ENCODE results near the gene TXNRD1.

The TXNRD1 gene

DNA sequence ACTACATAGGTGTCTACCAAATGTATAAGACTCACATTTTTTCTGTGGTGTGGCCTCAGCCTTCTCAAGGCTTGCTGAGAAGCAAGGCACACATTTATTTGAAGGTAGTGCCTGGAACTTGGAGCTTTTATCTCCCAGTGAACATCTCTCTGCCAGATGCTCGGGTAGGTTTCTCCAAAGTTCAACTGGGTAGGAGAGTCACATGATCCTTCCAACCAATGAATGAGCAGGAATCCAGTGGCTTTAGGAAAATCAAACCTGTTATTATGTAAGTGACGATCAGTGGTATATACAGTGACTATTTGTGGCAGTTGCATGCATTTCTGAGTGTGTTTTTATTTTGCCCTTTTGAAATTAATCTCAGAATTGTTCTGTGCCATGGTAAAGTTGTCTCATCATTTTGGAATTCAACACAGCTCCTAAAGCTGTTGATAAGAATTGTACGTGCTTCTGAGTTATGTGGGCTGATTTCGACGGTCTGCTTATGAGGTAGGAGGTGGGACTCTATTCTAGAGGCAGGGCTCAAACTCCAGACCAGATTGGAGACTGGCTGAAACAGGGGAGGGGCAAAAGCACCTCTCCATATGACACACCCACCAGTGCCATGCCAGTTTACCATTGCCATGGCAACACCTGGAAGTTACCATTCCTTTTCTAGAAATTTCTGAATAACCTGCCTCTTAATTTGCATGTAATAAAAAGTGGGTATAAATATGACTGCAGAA lies 145.6 kb downstream of the TXNRD1 start:
- H3K36me3 Mint-ChIP-seq = no peaks in the 10 kb centered on the region
- H3K4me3 Mint-ChIP-seq = no peak overlapping the region
- CTCF ChIA-PET = interaction anchor here (1.7 kb wide), 1 partner anchor 161 kb away, joined by 3 read pairs; no protein-coding TSS in a partner anchor
- peaks cover 3% of the 10 kb centered on the region for H3K4me1 Mint-ChIP-seq
- no peaks in the 10 kb centered on the region for H3K27me3 Mint-ChIP-seq
- no peak overlapping the region for H3K27ac Mint-ChIP-seq
- no peaks in the 10 kb centered on the region for H3K9me3 Mint-ChIP-seq
- DNase-seq = no peak

DNA sequence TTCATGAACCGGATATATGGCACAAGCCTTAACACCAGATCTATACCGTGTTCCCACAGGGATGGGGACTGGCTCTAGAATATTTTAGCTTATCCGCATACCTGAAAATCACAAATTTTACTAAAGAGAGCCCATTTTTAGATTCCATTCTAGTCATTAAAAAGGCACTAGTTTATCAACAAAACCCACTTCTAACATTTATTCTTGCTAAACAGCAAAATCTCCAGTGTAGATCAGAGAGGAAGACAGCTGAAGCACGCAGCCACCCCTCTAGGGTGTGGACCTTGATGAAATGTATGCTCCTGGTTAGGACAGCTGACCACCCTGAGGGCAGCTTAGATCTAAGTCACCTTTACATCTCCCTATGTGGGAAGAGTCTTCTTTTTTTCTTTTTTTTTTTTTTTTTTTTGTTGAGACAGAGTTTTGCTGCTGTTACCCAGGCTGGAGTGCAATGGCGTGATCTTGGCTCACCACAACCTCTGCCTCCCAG lies 150.4 kb downstream of the TXNRD1 start:
- Mint-ChIP-seq H3K4me3 (no peak overlapping the region), H3K27me3 (peaks cover 5% of the 10 kb centered on the region), H3K36me3 (no peaks in the 10 kb centered on the region), H3K9me3 (peaks cover 3% of the 10 kb centered on the region), H3K27ac (no peak overlapping the region), H3K4me1 (no peaks in the 10 kb centered on the region)
- DNase-seq = no peak
- CTCF ChIA-PET = no interaction called here

DNA sequence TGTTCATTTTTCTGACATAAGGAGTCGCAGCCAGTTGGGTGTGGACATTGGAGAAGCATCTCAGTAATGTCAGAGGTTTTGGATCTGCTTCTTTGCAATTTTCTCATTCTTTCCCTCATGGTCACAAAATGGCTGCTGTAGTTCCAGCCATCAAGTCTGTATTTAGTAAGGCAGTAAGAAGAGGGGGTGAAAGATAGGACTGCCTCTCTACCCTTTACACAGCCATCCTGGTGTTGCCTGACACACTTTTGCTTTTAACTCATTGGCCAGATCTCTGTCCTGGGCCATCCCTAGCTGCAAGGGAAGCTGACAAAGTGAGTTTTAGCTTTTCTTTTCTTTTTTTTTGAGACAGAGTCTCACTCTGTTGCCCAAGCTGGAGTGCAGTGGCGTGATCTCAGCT lies 154.1 kb downstream of the TXNRD1 start:
- no peak overlapping the region for H3K27ac Mint-ChIP-seq
- no peaks in the 10 kb centered on the region for H3K36me3 Mint-ChIP-seq
- H3K27me3 Mint-ChIP-seq = peaks cover 5% of the 10 kb centered on the region
- H3K4me3 Mint-ChIP-seq = no peak overlapping the region
- CTCF ChIA-PET = interaction anchor here (1.1 kb wide), 2 partner anchors 11 to 12 kb away, joined by 3 to 4 read pairs; no protein-coding TSS in a partner anchor
- H3K9me3 Mint-ChIP-seq = peaks cover 3% of the 10 kb centered on the region
- H3K4me1 Mint-ChIP-seq = peaks cover 12% of the 10 kb centered on the region
- DNase-seq = no peak

DNA sequence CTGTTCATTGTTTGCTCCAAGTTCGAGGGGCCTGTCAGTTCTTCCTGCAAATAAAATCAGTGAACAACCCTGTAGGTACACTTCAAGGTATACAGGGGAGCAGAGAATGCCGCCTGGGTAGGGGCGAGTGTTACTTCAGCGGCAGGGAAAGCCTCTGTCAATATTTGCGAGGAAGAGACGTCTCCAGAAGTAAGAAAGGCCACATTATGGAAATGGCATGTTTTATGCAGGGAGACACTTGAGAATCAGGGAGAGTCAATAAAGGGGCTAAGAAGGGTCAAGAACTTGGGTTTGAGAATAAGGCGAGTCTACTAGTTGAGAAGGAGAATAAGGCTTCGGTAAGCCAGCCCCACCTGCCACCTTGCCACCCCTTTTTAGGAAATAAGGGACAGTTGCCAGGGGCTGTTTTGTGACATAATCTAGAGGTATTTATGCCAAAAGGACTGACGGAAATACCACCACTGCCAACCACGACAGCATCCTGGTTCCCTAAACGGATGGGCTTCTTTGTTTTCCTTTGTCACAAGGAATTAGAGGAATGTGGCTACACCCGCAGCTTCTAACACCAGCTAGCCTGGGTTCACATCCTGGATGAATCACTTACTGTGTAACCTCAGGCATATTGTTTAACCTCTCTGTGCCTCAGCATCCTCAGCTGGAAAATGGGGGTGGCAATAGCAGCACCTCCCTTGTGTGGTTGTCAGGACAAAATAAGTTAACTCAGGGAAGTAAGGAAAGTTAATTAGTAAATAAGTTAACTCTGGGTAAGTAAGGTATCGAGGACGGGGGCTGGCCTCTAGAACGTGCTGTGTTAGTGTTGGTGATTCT lies 155.7 kb downstream of the TXNRD1 start:
- H3K4me3 Mint-ChIP-seq = no peak overlapping the region
- H3K9me3 Mint-ChIP-seq = peaks cover 3% of the 10 kb centered on the region
- H3K27ac Mint-ChIP-seq = no peak overlapping the region
- CTCF ChIA-PET = interaction anchor here (2.9 kb wide), 1 partner anchor 11 kb away, joined by 17 read pairs; no protein-coding TSS in a partner anchor
- DNase-seq = no peak
- peaks cover 5% of the 10 kb centered on the region for H3K27me3 Mint-ChIP-seq
- H3K4me1 Mint-ChIP-seq = peaks cover 12% of the 10 kb centered on the region
- H3K36me3 Mint-ChIP-seq = no peaks in the 10 kb centered on the region

DNA sequence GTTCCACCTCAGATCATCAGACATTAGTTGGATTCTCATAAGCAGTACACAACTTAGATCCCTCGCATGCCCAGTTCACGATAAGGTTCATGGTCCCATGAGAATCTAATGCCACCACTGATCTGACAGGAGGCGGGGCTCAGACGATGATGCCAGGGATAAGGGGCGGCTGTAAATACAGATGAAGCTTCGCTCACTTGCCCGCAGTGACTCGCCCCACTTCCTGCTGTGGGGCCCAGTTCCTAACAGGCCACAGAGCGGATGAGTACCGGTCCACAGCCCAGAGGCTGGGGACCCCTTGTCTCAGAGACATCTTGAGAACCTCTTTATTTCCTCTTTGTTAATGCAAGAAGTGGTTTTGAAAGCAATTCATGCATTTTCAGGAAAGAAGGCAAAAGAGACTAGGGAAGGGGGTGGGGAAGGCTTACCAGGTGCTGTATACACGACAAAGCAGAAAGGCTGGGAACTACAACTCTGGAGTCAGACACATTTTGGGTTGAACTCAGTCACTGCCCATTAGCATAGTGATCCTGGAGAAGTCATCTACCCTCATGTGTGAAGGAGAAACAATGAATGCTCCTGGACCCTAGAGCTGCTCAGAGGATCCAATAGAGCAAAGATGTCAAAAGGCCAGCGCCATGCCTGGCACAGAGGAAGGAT lies 156.6 kb downstream of the TXNRD1 start:
- CTCF ChIA-PET = interaction anchor here (2.9 kb wide), 1 partner anchor 10 kb away, joined by 17 read pairs; no protein-coding TSS in a partner anchor
- H3K4me3 Mint-ChIP-seq = no peak overlapping the region
- no peak overlapping the region for H3K27ac Mint-ChIP-seq

DNA sequence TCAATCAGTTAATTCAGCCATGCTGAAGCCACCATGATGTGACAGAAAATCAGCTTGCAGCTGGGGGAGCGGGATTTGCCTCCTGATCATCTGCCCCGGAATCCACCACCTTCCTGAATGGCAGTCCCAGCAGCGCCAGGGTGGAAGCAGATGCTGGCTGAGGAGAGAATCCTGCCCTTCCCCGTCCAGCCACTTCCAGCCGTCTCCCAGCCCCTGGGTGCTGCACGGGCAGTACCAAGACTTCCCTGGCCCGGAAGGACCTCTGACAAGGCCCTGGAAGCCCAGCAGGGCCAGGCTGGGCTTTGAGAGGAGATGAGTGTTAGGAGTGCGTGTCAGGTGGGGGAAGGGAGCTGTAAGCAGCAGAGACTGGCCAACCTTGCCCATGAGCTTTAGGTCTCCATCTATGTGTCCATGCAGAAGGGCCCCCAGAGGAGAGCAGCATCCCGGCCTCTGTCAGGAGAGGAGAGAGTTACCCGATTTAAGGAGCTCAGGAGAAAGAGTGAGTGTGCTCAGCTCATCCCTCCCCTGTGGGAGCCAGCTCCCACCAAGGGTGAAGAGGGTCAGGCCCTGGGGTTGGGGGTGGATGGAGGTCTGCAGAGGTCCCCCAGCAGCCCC lies 157.2 kb downstream of the TXNRD1 start:
- DNase-seq = no peak
- Mint-ChIP-seq H3K9me3 (peaks cover 3% of the 10 kb centered on the region), H3K27me3 (peaks cover 11% of the 10 kb centered on the region), H3K4me3 (no peak overlapping the region), H3K36me3 (no peaks in the 10 kb centered on the region), H3K4me1 (peaks cover 12% of the 10 kb centered on the region), H3K27ac (no peak overlapping the region)
- CTCF ChIA-PET = interaction anchor here (0.5 to 2.9 kb wide), 2 partner anchors 9 to 157 kb away, joined by 3 to 17 read pairs; partner anchors contain the start of gene TXNRD1

More for the DNA sequence above, 156.6 kb downstream of the TXNRD1 start:
- Mint-ChIP-seq H3K36me3 (no peaks in the 10 kb centered on the region), H3K9me3 (peaks cover 3% of the 10 kb centered on the region), H3K4me1 (peaks cover 12% of the 10 kb centered on the region), H3K27me3 (peaks cover 5% of the 10 kb centered on the region)
- peak; percentile 56 for DNase-seq

DNA sequence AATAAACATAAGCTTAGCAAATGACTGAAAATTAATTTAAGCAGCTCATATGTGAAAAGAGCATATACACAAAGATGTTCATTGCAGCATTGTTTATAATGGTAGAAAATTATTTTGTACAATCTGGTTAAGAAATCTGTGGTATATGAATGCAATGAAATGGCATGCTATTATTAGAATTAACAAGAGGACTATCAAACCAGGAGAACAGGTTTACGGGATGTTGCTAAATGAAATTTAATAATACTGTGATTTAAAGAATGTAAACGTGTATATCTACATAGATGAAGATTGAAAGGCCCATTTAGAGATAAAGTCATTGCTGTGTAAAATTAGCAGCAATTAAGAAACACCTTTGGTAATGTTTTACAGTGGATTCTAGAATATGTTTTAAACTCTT lies 158.5 kb downstream of the TXNRD1 start:
- Mint-ChIP-seq H3K27ac (no peak overlapping the region), H3K4me1 (peaks cover 12% of the 10 kb centered on the region), H3K27me3 (peaks cover 14% of the 10 kb centered on the region), H3K4me3 (no peak overlapping the region), H3K36me3 (no peaks in the 10 kb centered on the region), H3K9me3 (peaks cover 3% of the 10 kb centered on the region)
- CTCF ChIA-PET = interaction anchor here (1.6 to 2.9 kb wide), 2 partner anchors 8 to 16 kb away, joined by 5 to 17 read pairs; no protein-coding TSS in a partner anchor
- DNase-seq = no peak

DNA sequence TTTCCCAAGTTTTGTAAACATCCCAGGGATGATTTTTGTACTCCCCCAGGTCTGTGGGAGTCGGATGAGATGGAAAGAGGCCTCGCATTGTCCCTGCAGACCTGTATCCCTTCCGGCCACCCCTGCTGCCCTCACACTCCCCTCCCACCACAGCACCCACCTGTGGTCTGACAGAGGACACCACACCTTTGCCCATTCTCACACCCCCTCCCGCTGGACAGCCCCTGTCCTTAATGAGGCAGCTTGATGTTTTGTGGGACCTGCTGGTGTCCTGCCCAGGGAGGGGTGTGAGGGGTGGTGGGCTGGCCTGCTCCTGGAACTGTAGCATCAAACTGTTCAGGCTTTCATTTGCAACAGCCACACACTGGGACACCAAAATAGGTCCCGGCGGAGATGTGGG lies 159.2 kb downstream of the TXNRD1 start:
- no peak for DNase-seq
- CTCF ChIA-PET = interaction anchor here (1.6 kb wide), 1 partner anchor 16 kb away, joined by 5 read pairs; no protein-coding TSS in a partner anchor
- no peaks in the 10 kb centered on the region for H3K36me3 Mint-ChIP-seq
- H3K4me3 Mint-ChIP-seq = no peak overlapping the region
- H3K9me3 Mint-ChIP-seq = peaks cover under 1% of the 10 kb centered on the region
- H3K27ac Mint-ChIP-seq = no peak overlapping the region
- peaks cover 12% of the 10 kb centered on the region for H3K4me1 Mint-ChIP-seq
- peaks cover 19% of the 10 kb centered on the region for H3K27me3 Mint-ChIP-seq

DNA sequence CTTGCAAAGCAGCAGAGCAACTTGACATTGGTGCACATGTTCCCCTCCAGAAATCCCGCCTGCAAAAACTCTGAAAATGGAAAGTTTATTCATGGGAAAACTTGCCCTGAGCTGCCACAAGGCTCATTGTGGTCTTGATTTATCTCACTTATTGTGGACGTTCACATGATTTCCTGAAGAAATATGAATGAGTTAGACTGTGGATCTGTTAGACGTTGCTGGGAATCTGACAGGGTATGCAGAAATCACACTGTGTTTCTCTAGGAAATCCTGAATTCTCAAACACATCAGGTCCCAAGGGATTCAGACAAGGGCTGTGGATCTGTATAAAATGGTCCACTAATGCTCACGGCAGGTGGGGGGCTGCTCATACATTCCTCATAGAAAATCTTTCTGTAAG lies 160.2 kb downstream of the TXNRD1 start:
- Mint-ChIP-seq H3K27me3 (peaks cover 21% of the 10 kb centered on the region), H3K36me3 (no peaks in the 10 kb centered on the region), H3K27ac (no peak overlapping the region), H3K4me3 (no peak overlapping the region), H3K4me1 (peaks cover 12% of the 10 kb centered on the region), H3K9me3 (no peaks in the 10 kb centered on the region)
- no peak for DNase-seq
- CTCF ChIA-PET = no interaction called here

DNA sequence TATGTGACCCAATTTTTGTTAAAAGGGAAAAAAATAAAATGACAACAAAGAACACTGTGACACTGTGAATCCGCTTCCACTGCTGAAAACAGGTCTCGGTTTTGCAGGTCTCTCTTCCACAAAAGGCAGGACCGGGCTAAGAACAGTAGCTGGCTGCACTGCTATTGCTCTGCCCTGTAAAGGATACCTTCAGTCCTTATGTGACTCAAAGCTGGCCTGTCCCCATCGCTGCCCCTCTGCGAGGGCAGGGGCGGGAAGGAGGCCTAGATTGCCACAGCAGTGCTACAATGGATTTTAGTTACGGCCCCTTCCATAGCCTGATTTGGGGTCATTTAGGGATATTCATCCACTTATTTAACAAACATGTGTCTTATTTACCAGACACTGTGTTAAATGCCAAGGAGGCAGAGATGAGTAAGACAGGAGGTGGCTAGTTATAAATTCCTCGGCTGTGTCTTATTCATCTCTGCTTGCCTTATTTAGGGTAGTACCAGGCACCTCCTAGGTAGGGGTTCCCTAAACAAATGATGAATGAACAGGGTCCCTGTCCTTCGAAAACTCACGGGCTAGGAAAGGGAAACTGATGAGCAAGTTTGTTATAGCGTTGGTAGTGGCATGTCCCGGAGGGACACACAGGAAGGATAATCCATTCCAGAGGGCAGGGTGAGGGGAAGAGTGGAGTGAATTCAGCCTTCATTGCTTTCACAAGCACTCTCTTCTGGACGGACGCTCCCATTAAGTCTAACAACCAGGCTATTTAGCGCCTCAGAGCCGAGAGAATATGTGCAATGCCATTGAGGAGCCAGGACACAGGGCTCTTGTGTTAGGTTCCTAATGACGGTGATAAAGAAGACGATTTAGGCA lies 161.3 kb downstream of the TXNRD1 start:
- Mint-ChIP-seq H3K27me3 (peaks cover 29% of the 10 kb centered on the region), H3K36me3 (no peaks in the 10 kb centered on the region), H3K27ac (no peak overlapping the region), H3K9me3 (no peaks in the 10 kb centered on the region), H3K4me1 (peaks cover 11% of the 10 kb centered on the region), H3K4me3 (no peak overlapping the region)
- DNase-seq = no peak
- CTCF ChIA-PET = no interaction called here

DNA sequence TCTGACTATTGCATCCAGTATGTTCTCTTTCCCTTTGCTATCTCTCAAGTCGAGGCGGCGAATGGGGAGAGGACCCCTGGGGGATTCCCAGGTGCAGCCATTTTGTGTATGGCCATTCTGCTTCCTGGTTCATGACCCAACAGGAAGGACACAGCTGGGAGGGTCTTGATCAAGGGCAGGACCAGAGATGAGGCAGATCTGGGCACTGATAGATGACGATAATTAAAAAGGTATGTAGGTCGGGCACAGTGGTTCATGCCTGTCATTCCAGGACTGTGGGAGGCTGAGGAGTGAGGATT lies 161.9 kb downstream of the TXNRD1 start:
- CTCF ChIA-PET = interaction anchor here (0.6 to 1.1 kb wide), 2 partner anchors 61 to 499 kb away, joined by 3 to 5 read pairs; no protein-coding TSS in a partner anchor
- no peak for DNase-seq
- Mint-ChIP-seq H3K27me3 (peaks cover 33% of the 10 kb centered on the region), H3K4me3 (no peak overlapping the region), H3K36me3 (no peaks in the 10 kb centered on the region), H3K9me3 (no peaks in the 10 kb centered on the region), H3K4me1 (peaks cover 9% of the 10 kb centered on the region), H3K27ac (no peak overlapping the region)

DNA sequence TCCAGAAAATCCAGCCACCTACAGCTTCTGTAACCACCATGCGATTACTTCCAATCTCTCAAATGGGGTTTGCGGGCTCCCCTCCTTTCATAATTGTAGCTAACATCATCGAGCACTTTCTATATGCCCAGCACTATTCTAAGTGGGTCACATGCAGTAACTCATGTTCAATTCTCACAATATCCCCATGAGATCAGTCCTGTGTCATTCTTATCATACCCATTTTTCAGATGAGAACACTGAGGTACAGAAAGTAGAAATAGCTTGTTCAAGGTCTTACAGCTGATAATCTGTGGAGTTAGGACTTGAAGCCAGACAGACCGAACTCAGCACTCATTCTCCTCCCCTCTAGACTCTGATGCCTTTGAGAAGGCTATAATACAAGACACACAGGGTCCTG lies 162.8 kb downstream of the TXNRD1 start:
- H3K9me3 Mint-ChIP-seq = no peaks in the 10 kb centered on the region
- H3K27me3 Mint-ChIP-seq = peaks cover 33% of the 10 kb centered on the region
- CTCF ChIA-PET = interaction anchor here (1.1 kb wide), 1 partner anchor 498 kb away, joined by 5 read pairs; no protein-coding TSS in a partner anchor
- H3K4me3 Mint-ChIP-seq = no peak overlapping the region
- H3K4me1 Mint-ChIP-seq = peaks cover 8% of the 10 kb centered on the region
- no peak for DNase-seq
- no peaks in the 10 kb centered on the region for H3K36me3 Mint-ChIP-seq
- H3K27ac Mint-ChIP-seq = no peak overlapping the region

DNA sequence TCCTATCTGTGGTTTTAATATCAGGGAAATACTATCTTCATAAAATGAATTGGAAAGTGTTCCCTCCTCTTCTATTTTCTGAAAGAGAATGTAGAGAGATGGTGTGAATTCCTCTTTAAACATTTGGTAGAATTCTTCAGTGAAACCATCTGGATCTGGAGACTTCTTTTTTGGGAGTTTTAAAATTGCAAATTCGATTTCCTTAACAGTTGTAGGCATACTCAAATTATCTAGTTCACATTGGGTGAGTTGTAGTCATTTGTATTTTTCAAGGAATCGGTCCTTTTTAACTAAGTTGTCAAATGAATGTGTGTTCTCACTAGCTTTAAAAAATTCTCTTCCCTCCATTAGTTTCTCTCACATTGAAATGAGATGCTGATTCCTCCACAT lies 165.8 kb downstream of the TXNRD1 start:
- Mint-ChIP-seq H3K27me3 (peaks cover 33% of the 10 kb centered on the region), H3K4me3 (no peak overlapping the region), H3K9me3 (no peaks in the 10 kb centered on the region), H3K4me1 (peaks cover 8% of the 10 kb centered on the region), H3K36me3 (no peaks in the 10 kb centered on the region), H3K27ac (no peak overlapping the region)
- CTCF ChIA-PET = interaction anchor here (0.6 to 3.6 kb wide), 63 partner anchors 8 to 677 kb away, joined by 3 to 50 read pairs (median 4); partner anchors contain the start of gene CHST11
- no peak for DNase-seq
